Vagina (tissue), 2 donors: Measurements from ENCODE around the gene CDH4. TPM values are rescaled to one million over a fixed set of nuclear protein-coding genes. Genes with fewer than 3 reads are reported as not detected.
"Not testable (repeated sequence)": the region's sequence is repeated elsewhere in the genome, so short reads cannot be mapped to it uniquely, and the experiment has no call there.

Experiments used
- DNase-seq, 2 donors: peaks; one replicate each; pipeline ENCODE4 v3.0.0-alpha.2; 2017; ENCODE audit errors: extremely low spot score in 2 of 2
- H3K27ac ChIP-seq: fragments of 200-600 bp; sonication (generic); one replicate; pipeline ENCODE4 v1.5.1; 2019
- H3K27me3 ChIP-seq: fragments of 200-600 bp; sonication (generic); one replicate; pipeline ENCODE4 v1.5.1; 2019
- H3K36me3 ChIP-seq, 2 donors: fragments of 200-600 bp; sonication (generic); one replicate each; pipeline ENCODE4 v1.5.1; 2017 to 2019
- H3K4me1 ChIP-seq: fragments of 200-600 bp; sonication (generic); one replicate; pipeline ENCODE4 v1.5.1; 2019
- H3K4me3 ChIP-seq, 2 donors: fragments of 200-600 bp; sonication (generic); 1 replicate in 1 of 2; 2 replicates in 1 of 2; pipeline ENCODE4 v1.5.1; 2016 to 2019
- H3K9me3 ChIP-seq: fragments of 200-600 bp; sonication (generic); one replicate; pipeline ENCODE4 v1.5.1; 2019
- CTCF ChIP-seq, 3 experiments: fragments of 450-650 bp in 2 of 3; fragments of 200-600 bp in 1 of 3; sonication (generic) in 1 of 3; IDR thresholded peaks; one replicate each; pipeline ENCODE4 v1.5.1; 2017 to 2019; ENCODE audit warnings: antibody characterized with exemption in 3 of 3, mild to moderate bottlenecking in 2 of 3, moderate library complexity in 2 of 3
- POLR2A ChIP-seq, 2 donors: fragments of 450-650 bp; IDR thresholded peaks; one replicate each; pipeline ENCODE4 v1.6.1; 2017; ENCODE audit warnings: antibody characterized with exemption in 2 of 2, mild to moderate bottlenecking in 2 of 2, moderate library complexity in 2 of 2
- POLR2AphosphoS5 ChIP-seq, 2 donors: sonication (generic); formaldehyde crosslinking; IDR thresholded peaks; one replicate each; pipeline ENCODE4 v1.9.0; 2017; ENCODE audit warnings: antibody characterized with exemption in 2 of 2, mild to moderate bottlenecking in 2 of 2, low read depth in 1 of 2; ENCODE audit not compliant: insufficient read depth in 1 of 2
- intact Hi-C: fragments of 100-400 bp; cut with DNase I; formaldehyde crosslinking; loops from one replicate; pipeline ENCODE4 v1.15.1; 2023
- total RNA-seq: library from RNA; depleted of rRNA; stranded (reverse); fragments of >200 nt; gene quantifications from one replicate; pipeline ENCODE4 v1.2.3, GENCODE V29; 2016

CDH4 gene
- total RNA-seq, 1 donor from 2014 or later = 0.25 TPM

GRCh38 chr20:61271312-61272231 lies 19.5 kb downstream of the CDH4 start:
- H3K36me3 ChIP-seq = no peaks in the 10 kb centered on the region
- H3K27ac ChIP-seq = no peak overlapping the region
- intact Hi-C loops = no loop called here
- no peaks in the 10 kb centered on the region for H3K4me1 ChIP-seq
- H3K4me3 ChIP-seq = no peak overlapping the region
- H3K9me3 ChIP-seq = no peaks in the 10 kb centered on the region
- no peak for DNase-seq
- TF ChIP-seq CTCF (IDR thresholded peaks at IDR 0.05) = no peak
- TF ChIP-seq POLR2A (IDR thresholded peaks at IDR 0.05) = no peak
- TF ChIP-seq POLR2AphosphoS5 (IDR thresholded peaks at IDR 0.05; ENCODE audit: insufficient read depth in 1 of 2, low read depth in 1 of 2) = no peak
- no peaks in the 10 kb centered on the region for H3K27me3 ChIP-seq

- H3K4me3 ChIP-seq, H3K9me3 ChIP-seq, H3K27me3 ChIP-seq, H3K36me3 ChIP-seq, H3K4me1 ChIP-seq, H3K27ac ChIP-seq, DNase-seq, intact Hi-C loops: not testable (repeated sequence)
These were observed 21.0 kb downstream of the CDH4 start for GRCh38 chr20:61273024-61273423.

- not testable (repeated sequence) for DNase-seq, H3K9me3 ChIP-seq, H3K27me3 ChIP-seq
These were observed 21.6 kb downstream of the CDH4 start for GRCh38 chr20:61273666-61274065.

GRCh38 chr20:61274326-61274725 lies 22.3 kb downstream of the CDH4 start:
- no peak for DNase-seq
- no peak overlapping the region for H3K4me3 ChIP-seq
- no peak overlapping the region for H3K27ac ChIP-seq
- no peaks in the 10 kb centered on the region for H3K36me3 ChIP-seq
- intact Hi-C loops = no loop called here
- H3K9me3 ChIP-seq = no peaks in the 10 kb centered on the region
- TF ChIP-seq POLR2A (IDR thresholded peaks at IDR 0.05) = no peak
- TF ChIP-seq CTCF (IDR thresholded peaks at IDR 0.05) = no peak
- no peak for TF ChIP-seq POLR2AphosphoS5 (IDR thresholded peaks at IDR 0.05; ENCODE audit: insufficient read depth in 1 of 2, low read depth in 1 of 2)
- no peaks in the 10 kb centered on the region for H3K4me1 ChIP-seq
- no peaks in the 10 kb centered on the region for H3K27me3 ChIP-seq

More at GRCh38 chr20:61273666-61274065, 21.6 kb downstream of the CDH4 start:
- H3K36me3 ChIP-seq, intact Hi-C loops, H3K27ac ChIP-seq, H3K4me1 ChIP-seq, H3K4me3 ChIP-seq: not testable (repeated sequence)

GRCh38 chr20:61278296-61278695 lies 26.2 kb downstream of the CDH4 start:
- no peak for DNase-seq
- Histone ChIP-seq H3K27ac (no peak overlapping the region), H3K36me3 (no peaks in the 10 kb centered on the region), H3K4me1 (no peaks in the 10 kb centered on the region), H3K4me3 (no peak overlapping the region), H3K27me3 (no peaks in the 10 kb centered on the region), H3K9me3 (no peaks in the 10 kb centered on the region)
- no peak for TF ChIP-seq POLR2A (IDR thresholded peaks at IDR 0.05)
- TF ChIP-seq CTCF (IDR thresholded peaks at IDR 0.05) = no peak
- TF ChIP-seq POLR2AphosphoS5 (IDR thresholded peaks at IDR 0.05; ENCODE audit: insufficient read depth in 1 of 2, low read depth in 1 of 2) = no peak
- intact Hi-C loops = no loop called here

- H3K27ac ChIP-seq = no peak overlapping the region
- TF ChIP-seq CTCF (IDR thresholded peaks at IDR 0.05) (no peak), POLR2A (IDR thresholded peaks at IDR 0.05) (no peak), POLR2AphosphoS5 (IDR thresholded peaks at IDR 0.05; ENCODE audit: insufficient read depth in 1 of 2, low read depth in 1 of 2) (no peak)
- intact Hi-C loops = no loop called here
- H3K4me3 ChIP-seq = no peak overlapping the region
- H3K9me3 ChIP-seq = no peaks in the 10 kb centered on the region
- no peaks in the 10 kb centered on the region for H3K4me1 ChIP-seq
- no peak for DNase-seq
- H3K27me3 ChIP-seq = no peaks in the 10 kb centered on the region
- H3K36me3 ChIP-seq = no peaks in the 10 kb centered on the region
These were observed 27.6 kb downstream of the CDH4 start for GRCh38 chr20:61279621-61280150.
